ENCODE measurements around the gene NFX1. TPM values are rescaled to one million over a fixed set of nuclear protein-coding genes. Genes with fewer than 3 reads are reported as not detected.

Gene NFX1
- total and polyA plus RNA-seq, 9 of the 15 experiments (the other 6 are each of a cell fraction or from before 2014, with no cell fraction given), result 8.8 to 38.9 (median 26.8) TPM

DNA sequence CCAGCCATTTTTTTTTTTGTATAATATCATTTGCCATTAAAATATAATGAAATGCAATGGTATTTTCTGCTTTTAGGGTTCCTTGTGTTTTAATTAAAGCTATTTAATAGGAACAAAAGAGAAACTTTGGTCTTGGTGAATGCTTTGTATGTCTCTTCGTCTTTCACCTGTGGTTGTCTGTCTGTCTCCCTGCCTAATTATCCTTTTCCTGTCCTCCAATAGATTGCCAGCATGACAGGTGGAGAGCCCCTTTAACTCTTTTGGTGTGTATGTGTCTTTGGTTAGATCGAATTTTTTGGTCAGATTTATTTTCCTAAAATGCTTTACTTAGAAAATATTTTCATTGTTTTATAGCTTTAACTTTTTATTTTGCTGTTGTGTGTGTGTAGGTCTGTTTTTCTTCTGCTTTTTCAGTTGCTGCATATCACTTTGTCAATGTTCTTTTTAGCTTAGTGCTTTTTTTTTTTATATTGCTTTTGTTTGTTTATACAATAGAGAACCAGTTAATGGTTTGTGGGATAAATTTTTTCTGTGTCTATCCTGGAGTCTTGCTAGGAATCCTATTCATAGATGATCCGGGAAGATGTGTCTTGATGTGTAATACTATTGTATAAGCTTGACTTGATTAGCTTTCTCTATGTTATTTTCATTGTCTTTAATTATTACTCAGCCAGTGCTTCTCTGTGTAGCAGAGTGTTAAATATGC, 16.9 kb upstream of the NFX1 start (continued):
- TF ChIP-seq, protein P1, sequence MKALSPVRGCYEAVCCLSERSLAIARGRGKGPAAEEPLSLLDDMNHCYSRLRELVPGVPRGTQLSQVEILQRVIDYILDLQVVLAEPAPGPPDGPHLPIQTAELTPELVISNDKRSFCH (CRISPR knock-in tag; IDR thresholded peaks at IDR 0.05), result no peak
- TF ChIP-seq, protein P1 (tag; IDR thresholded peaks at IDR 0.05), result no peak
- TF ChIP-seq, protein P2, sequence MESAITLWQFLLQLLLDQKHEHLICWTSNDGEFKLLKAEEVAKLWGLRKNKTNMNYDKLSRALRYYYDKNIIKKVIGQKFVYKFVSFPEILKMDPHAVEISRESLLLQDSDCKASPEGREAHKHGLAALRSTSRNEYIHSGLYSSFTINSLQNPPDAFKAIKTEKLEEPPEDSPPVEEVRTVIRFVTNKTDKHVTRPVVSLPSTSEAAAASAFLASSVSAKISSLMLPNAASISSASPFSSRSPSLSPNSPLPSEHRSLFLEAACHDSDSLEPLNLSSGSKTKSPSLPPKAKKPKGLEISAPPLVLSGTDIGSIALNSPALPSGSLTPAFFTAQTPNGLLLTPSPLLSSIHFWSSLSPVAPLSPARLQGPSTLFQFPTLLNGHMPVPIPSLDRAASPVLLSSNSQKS (CRISPR knock-in tag; IDR thresholded peaks at IDR 0.05), result no peak

DNA sequence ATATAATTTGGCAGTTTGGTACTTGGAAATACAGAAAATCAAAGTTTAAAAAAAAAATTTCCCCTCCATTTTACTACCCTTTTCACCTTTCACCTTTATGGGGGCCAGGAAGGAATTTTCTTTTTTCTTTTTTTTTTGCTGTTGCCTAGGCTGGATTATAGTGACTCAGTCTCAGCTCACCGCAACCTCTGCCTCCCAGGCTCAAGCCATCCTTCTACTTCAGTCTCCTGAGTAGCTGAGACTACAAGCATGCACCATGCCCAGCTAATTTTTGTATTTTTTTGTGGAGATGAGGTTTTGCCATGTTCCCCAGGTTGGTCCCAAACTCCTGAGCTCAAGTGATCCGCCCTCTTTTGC, 16.4 kb upstream of the NFX1 start:
- no peak overlapping the region for H3K4me3 ChIP-seq
- DNase-seq (ENCODE audit: extremely low read depth in 1 of 4, low spot score in 3 of 4), result no peak
- H3K9me3 ChIP-seq (replicated peaks; ENCODE audit: control insufficient read depth, insufficient read depth, low read depth, low read length), result no peaks in the 10 kb centered on the region
- CTCF ChIA-PET (ENCODE audit: low intra/inter-chr PET ratio), result no interaction called here
- TF ChIP-seq, protein P3, sequence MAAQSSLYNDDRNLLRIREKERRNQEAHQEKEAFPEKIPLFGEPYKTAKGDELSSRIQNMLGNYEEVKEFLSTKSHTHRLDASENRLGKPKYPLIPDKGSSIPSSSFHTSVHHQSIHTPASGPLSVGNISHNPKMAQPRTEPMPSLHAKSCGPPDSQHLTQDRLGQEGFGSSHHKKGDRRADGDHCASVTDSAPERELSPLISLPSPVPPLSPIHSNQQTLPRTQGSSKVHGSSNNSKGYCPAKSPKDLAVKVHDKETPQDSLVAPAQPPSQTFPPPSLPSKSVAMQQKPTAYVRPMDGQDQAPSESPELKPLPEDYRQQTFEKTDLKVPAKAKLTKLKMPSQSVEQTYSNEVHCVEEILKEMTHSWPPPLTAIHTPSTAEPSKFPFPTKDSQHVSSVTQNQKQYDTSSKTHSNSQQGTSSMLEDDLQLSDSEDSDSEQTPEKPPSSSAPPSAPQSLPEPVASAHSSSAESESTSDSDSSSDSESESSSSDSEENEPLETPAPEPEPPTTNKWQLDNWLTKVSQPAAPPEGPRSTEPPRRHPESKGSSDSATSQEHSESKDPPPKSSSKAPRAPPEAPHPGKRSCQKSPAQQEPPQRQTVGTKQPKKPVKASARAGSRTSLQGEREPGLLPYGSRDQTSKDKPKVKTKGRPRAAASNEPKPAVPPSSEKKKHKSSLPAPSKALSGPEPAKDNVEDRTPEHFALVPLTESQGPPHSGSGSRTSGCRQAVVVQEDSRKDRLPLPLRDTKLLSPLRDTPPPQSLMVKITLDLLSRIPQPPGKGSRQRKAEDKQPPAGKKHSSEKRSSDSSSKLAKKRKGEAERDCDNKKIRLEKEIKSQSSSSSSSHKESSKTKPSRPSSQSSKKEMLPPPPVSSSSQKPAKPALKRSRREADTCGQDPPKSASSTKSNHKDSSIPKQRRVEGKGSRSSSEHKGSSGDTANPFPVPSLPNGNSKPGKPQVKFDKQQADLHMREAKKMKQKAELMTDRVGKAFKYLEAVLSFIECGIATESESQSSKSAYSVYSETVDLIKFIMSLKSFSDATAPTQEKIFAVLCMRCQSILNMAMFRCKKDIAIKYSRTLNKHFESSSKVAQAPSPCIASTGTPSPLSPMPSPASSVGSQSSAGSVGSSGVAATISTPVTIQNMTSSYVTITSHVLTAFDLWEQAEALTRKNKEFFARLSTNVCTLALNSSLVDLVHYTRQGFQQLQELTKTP (IDR thresholded peaks at IDR 0.05; ENCODE audit: low read depth in 1 of 2, partially characterized antibody in 2 of 2), result no peak
- TF ChIP-seq SIRT6 (IDR thresholded peaks at IDR 0.05; ENCODE audit: low read depth, low read length) (no peak), RBBP5 (IDR thresholded peaks at IDR 0.05; ENCODE audit: borderline replicate concordance, insufficient read depth, low read length, poor library complexity, severe bottlenecking) (no peak), NFATC3 (IDR thresholded peaks at IDR 0.05) (no peak), ZNF586 (CRISPR knock-in tag; conservative IDR thresholded peaks at IDR 0.05) (no peak), MEF2A (IDR thresholded peaks at IDR 0.05; ENCODE audit: control insufficient read depth, low read depth, low read length) (no peak)
- TF ChIP-seq, protein P4, sequence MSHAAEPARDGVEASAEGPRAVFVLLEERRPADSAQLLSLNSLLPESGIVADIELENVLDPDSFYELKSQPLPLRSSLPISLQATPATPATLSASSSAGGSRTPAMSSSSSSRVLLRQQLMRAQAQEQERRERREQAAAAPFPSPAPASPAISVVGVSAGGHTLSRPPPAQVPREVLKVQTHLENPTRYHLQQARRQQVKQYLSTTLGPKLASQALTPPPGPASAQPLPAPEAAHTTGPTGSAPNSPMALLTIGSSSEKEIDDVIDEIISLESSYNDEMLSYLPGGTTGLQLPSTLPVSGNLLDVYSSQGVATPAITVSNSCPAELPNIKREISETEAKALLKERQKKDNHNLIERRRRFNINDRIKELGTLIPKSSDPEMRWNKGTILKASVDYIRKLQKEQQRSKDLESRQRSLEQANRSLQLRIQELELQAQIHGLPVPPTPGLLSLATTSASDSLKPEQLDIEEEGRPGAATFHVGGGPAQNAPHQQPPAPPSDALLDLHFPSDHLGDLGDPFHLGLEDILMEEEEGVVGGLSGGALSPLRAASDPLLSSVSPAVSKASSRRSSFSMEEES (CRISPR knock-in tag; IDR thresholded peaks at IDR 0.05), result no peak
- no peak overlapping the region for H2AFZ ChIP-seq (ENCODE audit: low read depth, low read length)
- no peak overlapping the region for H3K9ac ChIP-seq (ENCODE audit: insufficient read depth in 1 of 2, low read depth in 2 of 2, low read length in 2 of 2)
- no peak overlapping the region for H3K27ac ChIP-seq (ENCODE audit: extremely low read depth, low read depth, low read length)
- peaks cover 73% of the 10 kb centered on the region; the same call in 2 of the 3 replicates for H3K36me3 ChIP-seq (ENCODE audit: control insufficient read depth, insufficient read depth, low read length)
- no peak for FAIRE-seq
- POLR2A ChIA-PET, result interaction anchor here (0.8 to 1.5 kb wide), 4 partner anchors 9 to 21 kb away, joined by 3 to 7 read pairs (median 4); partner anchors contain the start of gene NFX1
- WGBS (ENCODE audit: insufficient coverage, low coverage, missing lambda C conversion rate), result 86% methylated on average over 1 of the region's 2 CpGs
- no peak for ATAC-seq
- in situ Hi-C loops (cut with MboI) (no loop called here), intact Hi-C loops (cut with micrococcal nuclease) (no loop called here)
- no peak overlapping the region for H3K4me2 ChIP-seq (ENCODE audit: insufficient read depth, low read length)
- no peaks in the 10 kb centered on the region for H3K27me3 ChIP-seq (ENCODE audit: control insufficient read depth in 2 of 2, insufficient read depth in 2 of 2, low read length in 2 of 2)
- H4K20me1 ChIP-seq (replicated peaks; ENCODE audit: control insufficient read depth, insufficient read depth, low read length), result no peaks in the 10 kb centered on the region
- peaks cover 0 to 4% of the 10 kb centered on the region in 2 experiments; a peak in 2 of 5 replicates for H3K4me1 ChIP-seq (replicated peaks in 1 of 2; ENCODE audit: control insufficient read depth in 2 of 2, insufficient read depth in 2 of 2, low read length in 2 of 2)
- H3K9me1 ChIP-seq (ENCODE audit: control insufficient read depth, insufficient read depth, low read length), result no peaks in the 10 kb centered on the region
- no TSS peak for BruUV-seq (replicated peaks)
- H3K79me2 ChIP-seq (ENCODE audit: control insufficient read depth, insufficient read depth, low read length), result no peaks in the 10 kb centered on the region

Measured in K562 (cell line).